HG03378 (cell line): ENCODE measurements around the gene THOC5.

Experiments
- ATAC-seq: cut with Tn5 transposase; IDR thresholded peaks from one replicate; pipeline ENCODE4 v1.9.1; 2021; ENCODE audit warnings: mild to moderate bottlenecking, moderate library complexity; ENCODE audit not compliant: unreplicated experiment

Gene THOC5

GRCh38 chr22:29478326-29479276, 75.0 kb downstream of the THOC5 start:
- no peak for ATAC-seq

DNA sequence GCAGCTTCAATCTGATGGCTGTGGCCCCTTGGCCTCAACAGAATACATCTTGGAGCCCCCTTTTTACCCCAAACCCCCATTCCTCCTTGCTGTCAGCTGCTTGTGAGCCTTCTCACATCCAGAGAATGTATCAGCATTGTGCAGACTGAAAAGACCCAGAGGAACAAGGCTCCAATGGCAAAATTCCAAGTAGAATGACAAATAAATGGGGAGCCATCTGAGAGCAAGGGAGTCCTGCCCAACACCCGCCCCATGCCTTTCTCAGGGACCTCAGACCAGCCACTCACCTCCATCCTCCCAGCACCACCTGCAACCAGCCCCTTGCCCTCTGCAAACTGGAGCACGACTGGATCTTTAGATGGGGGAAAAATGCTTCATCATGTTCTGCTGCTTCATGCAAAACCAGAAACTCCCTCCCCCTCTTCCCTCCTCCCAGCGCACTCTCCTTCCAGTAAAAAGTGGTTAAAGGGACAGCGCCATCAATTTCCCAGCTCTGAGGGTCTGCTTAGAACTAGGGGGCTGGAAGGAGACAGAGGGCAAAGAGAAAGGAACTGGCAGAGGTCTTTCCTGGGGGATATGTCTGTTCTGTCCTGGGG, 75.7 kb downstream of the THOC5 start:
- no peak for ATAC-seq

- ATAC-seq, result no peak
Observed at GRCh38 chr22:29476116-29476515, 77.4 kb downstream of the THOC5 start.

- ATAC-seq, result no peak
Observed at GRCh38 chr22:29475550-29475949, 78.0 kb downstream of the THOC5 start.

- ATAC-seq, result no peak
Observed at GRCh38 chr22:29473001-29473400, 80.6 kb downstream of the THOC5 start.

GRCh38 chr22:29470159-29470855, 83.2 kb downstream of the THOC5 start:
- no peak for ATAC-seq

GRCh38 chr22:29469755-29470154, 83.8 kb downstream of the THOC5 start:
- ATAC-seq, result no peak

- ATAC-seq, result no peak
Observed at GRCh38 chr22:29464581-29464980, 89.0 kb downstream of the THOC5 start.

DNA sequence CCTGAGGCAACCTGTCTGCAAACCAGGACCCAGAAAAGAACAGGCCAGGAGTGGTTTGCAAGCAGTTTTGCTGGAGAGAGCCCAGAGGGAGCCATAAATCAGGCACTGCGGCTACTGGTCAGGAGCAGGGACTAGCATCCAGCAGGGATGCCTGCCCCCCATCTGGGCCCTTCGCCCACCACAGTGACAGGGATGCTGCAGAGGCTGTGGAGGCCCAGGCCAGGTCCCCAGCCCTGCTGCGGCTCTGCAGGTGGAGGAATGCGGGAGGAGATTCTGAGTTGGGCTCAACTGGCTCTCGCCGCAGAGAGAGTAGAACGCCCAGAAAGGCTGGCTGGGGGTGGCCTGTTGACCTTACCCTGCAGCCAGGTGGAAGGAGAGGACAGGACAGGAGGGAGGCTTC, 89.9 kb downstream of the THOC5 start:
- ATAC-seq, result no peak

DNA sequence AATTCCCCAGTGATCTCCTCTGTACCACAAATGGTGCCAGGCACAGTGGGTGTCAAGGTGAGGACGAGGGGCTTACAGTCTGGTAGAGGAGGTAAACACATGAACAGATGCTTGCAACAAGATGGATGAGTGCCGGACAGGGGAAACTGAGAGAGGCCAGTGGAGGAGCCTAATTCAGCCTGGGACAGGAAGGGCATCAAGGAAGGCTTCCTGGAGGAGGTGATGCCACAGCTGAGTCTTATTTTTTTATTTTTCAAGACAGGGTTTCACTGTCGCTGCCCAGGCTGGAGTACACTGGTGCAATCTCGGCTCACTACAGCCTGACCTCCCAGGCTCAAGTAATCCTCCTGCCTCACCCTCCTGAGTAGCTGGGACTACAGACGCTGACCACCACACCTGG, 92.3 kb downstream of the THOC5 start:
- ATAC-seq, result no peak

DNA sequence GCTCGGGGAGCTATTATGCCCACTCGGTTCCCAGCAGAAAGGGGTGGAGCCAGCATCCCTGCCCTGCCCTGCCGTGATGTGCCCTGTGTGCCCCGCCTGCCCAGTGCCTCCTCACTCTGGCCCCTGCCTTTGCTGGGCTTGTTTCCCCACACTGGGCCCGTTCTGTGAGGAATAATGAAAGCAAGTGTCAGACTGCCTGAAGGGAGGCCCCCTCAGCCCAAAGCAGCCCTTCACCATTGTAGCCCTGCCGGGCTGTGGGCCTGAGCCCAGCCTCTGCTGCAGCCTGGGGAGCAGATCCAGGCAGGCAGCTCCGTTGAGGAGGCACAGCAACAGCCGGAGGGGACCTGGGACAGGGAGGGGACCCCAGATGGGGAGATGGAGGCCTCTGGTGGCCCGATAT, 93.8 kb downstream of the THOC5 start:
- no peak for ATAC-seq

DNA sequence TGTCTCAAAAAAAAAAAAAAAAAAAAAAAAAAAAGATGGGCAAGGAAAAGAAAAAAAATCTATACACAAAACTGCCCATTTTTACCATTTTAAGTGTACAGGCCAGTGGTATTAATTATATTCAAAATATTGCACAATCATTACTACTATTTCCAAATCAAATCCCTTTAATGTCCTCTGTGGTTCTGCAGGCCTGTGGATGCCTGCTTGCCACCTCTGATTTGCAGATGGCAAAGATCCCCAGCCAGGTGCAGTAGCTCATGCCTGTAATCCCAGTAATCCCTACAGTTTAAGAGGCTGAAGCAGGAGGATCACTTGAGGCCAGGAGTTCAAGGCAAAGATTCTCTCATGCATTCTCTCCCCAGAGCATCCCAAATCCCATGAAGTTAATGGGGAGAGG, 95.0 kb downstream of the THOC5 start:
- ATAC-seq, result no peak

- ATAC-seq, result no peak
Observed at GRCh38 chr22:29457730-29458129, 95.8 kb downstream of the THOC5 start.

GRCh38 chr22:29456211-29456671, 97.3 kb downstream of the THOC5 start:
- ATAC-seq, result no peak
